C1 segment of cervical spinal cord (tissue), 14 donors: ENCODE results near the gene TCF7L1.
"Not testable (repeated sequence)": the region's sequence is repeated elsewhere in the genome, so short reads cannot be mapped to it uniquely, and the experiment has no call there.

Experiments
- DNase-seq, 14 donors: peaks; one replicate each; lab custom pipeline; 2025; lab: John Stamatoyannopoulos, UW

The TCF7L1 gene

GRCh38 chr2:85277416-85278158 is 144.4 kb downstream of the TCF7L1 start:
- DNase-seq = no peak

- DNase-seq = no peak
Measured at GRCh38 chr2:85278361-85278760, 145.2 kb downstream of the TCF7L1 start.

GRCh38 chr2:85281553-85281952 is 148.4 kb downstream of the TCF7L1 start:
- DNase-seq = no peak

GRCh38 chr2:85282914-85283313 is 149.7 kb downstream of the TCF7L1 start:
- DNase-seq = no peak

GRCh38 chr2:85283641-85284040 is 150.4 kb downstream of the TCF7L1 start:
- no peak for DNase-seq

GRCh38 chr2:85286918-85287317 is 153.7 kb downstream of the TCF7L1 start:
- no peak for DNase-seq

GRCh38 chr2:85287721-85288120 is 154.5 kb downstream of the TCF7L1 start:
- DNase-seq = no peak

- DNase-seq = no peak
Measured at GRCh38 chr2:85288244-85288725, 155.1 kb downstream of the TCF7L1 start.

GRCh38 chr2:85291425-85292023 is 158.3 kb downstream of the TCF7L1 start:
- no peak for DNase-seq

- DNase-seq = no peak
Measured at GRCh38 chr2:85302121-85302520, 168.9 kb downstream of the TCF7L1 start.

- DNase-seq = peak in 1 of 14 donors; percentile 69
Measured at GRCh38 chr2:85303780-85304531, 170.8 kb downstream of the TCF7L1 start.

- DNase-seq = no peak
Measured at GRCh38 chr2:85307527-85307897, 174.3 kb downstream of the TCF7L1 start.

- no peak for DNase-seq
Measured at GRCh38 chr2:85308201-85308600, 175.0 kb downstream of the TCF7L1 start.

GRCh38 chr2:85308896-85309555 is 175.8 kb downstream of the TCF7L1 start:
- peak in 12 of 14 donors; percentile 11 to 78 (median 47) for DNase-seq

GRCh38 chr2:85309699-85310321 is 176.6 kb downstream of the TCF7L1 start:
- peak in 5 of 14 donors; percentile 7 to 47 (median 36) for DNase-seq

GRCh38 chr2:85310330-85310729 is 177.1 kb downstream of the TCF7L1 start:
- DNase-seq = no peak

- no peak for DNase-seq
Measured at GRCh38 chr2:85312404-85312803, 179.2 kb downstream of the TCF7L1 start.

- DNase-seq = no peak
Measured at GRCh38 chr2:85314884-85315242, 181.7 kb downstream of the TCF7L1 start.

- not testable (repeated sequence) for DNase-seq
Measured at GRCh38 chr2:85315921-85316320, 182.7 kb downstream of the TCF7L1 start.

- DNase-seq = no peak
Measured at GRCh38 chr2:85318222-85319074, 185.3 kb downstream of the TCF7L1 start.

- DNase-seq = peak in 1 of 14 donors; percentile 19
Measured at GRCh38 chr2:85319796-85320195, 186.6 kb downstream of the TCF7L1 start.
